Astrocyte (in vitro differentiated cells and primary cell): ENCODE measurements around the gene STK39. TPM values are rescaled to one million over a fixed set of nuclear protein-coding genes. Genes with fewer than 3 reads are reported as not detected.

Experiments used
- DNase-seq: peaks from one replicate; pipeline ENCODE4 v3.0.0-alpha.2; 2010; ENCODE audit warnings: low read depth
- FAIRE-seq: peaks from 2 replicates; lab custom pipeline; 2011; peaks lifted over from hg19 to GRCh38; lab: Jason Lieb, UNC
- H2AFZ ChIP-seq: 2 replicates; pipeline ENCODE4 v1.6.0; 2012; ENCODE audit warnings: low read depth, low read length, inconsistent platforms
- H3K27ac ChIP-seq: 2 replicates; pipeline ENCODE4 v1.5.1; 2011; ENCODE audit warnings: low read depth, low read length, inconsistent platforms
- H3K27me3 ChIP-seq: 2 replicates; pipeline ENCODE4 v1.6.0; 2011; ENCODE audit warnings: low read length, inconsistent platforms; ENCODE audit not compliant: insufficient read depth
- H3K36me3 ChIP-seq: 2 replicates; pipeline ENCODE4 v1.5.1; 2011; ENCODE audit warnings: low read length, inconsistent platforms; ENCODE audit not compliant: insufficient read depth
- H3K4me1 ChIP-seq: 2 replicates; pipeline ENCODE4 v1.5.1; 2011; ENCODE audit warnings: low read length, inconsistent platforms; ENCODE audit not compliant: insufficient read depth
- H3K4me2 ChIP-seq: 2 replicates; pipeline ENCODE4 v1.6.0; 2012; ENCODE audit warnings: low read length, inconsistent platforms
- H3K4me3 ChIP-seq: 2 replicates; pipeline ENCODE4 v1.5.1; 2011; ENCODE audit warnings: low read depth, mild to moderate bottlenecking, low read length, inconsistent platforms; ENCODE audit not compliant: insufficient read depth
- H3K79me2 ChIP-seq: 2 replicates; pipeline ENCODE4 v1.6.0; 2012; ENCODE audit warnings: mild to moderate bottlenecking, low read length, inconsistent platforms; ENCODE audit not compliant: insufficient read depth
- H3K9ac ChIP-seq: 2 replicates; pipeline ENCODE4 v1.6.0; 2012; ENCODE audit warnings: mild to moderate bottlenecking, low read length, inconsistent platforms
- H3K9me3 ChIP-seq: 2 replicates; pipeline ENCODE4 v1.5.1; 2012; ENCODE audit warnings: low read depth, mild to moderate bottlenecking, low read length, inconsistent platforms; ENCODE audit not compliant: insufficient read depth
- H4K20me1 ChIP-seq: 2 replicates; pipeline ENCODE4 v1.6.0; 2012; ENCODE audit warnings: low read length, inconsistent platforms; ENCODE audit not compliant: insufficient read depth
- H3K27ac Mint-ChIP-seq: one replicate; pipeline ENCODE4 v1.8.0; 2021; ENCODE audit warnings: mild to moderate bottlenecking, mixed read lengths; ENCODE audit not compliant: unreplicated experiment
- H3K27me3 Mint-ChIP-seq: one replicate; pipeline ENCODE4 v1.8.0; 2021; ENCODE audit warnings: low read depth, mixed read lengths; ENCODE audit not compliant: unreplicated experiment
- H3K36me3 Mint-ChIP-seq: one replicate; pipeline ENCODE4 v1.8.0; 2021; ENCODE audit warnings: low read depth, mixed read lengths; ENCODE audit not compliant: unreplicated experiment
- H3K4me1 Mint-ChIP-seq: one replicate; pipeline ENCODE4 v1.8.0; 2021; ENCODE audit warnings: low read depth, mixed read lengths; ENCODE audit not compliant: unreplicated experiment
- H3K4me3 Mint-ChIP-seq: one replicate; pipeline ENCODE4 v1.8.0; 2021; ENCODE audit warnings: mild to moderate bottlenecking, moderate library complexity, mixed read lengths; ENCODE audit not compliant: unreplicated experiment
- H3K9me3 Mint-ChIP-seq: one replicate; pipeline ENCODE4 v1.8.0; 2021; ENCODE audit warnings: mild to moderate bottlenecking, mixed read lengths; ENCODE audit not compliant: unreplicated experiment
- CTCF ChIP-seq: IDR thresholded peaks from 2 replicates; pipeline ENCODE4 v1.5.1; 2011; ENCODE audit warnings: low read depth, mild to moderate bottlenecking, inconsistent platforms, low read length, moderate library complexity; ENCODE audit not compliant: insufficient read depth
- EZH2 ChIP-seq: IDR thresholded peaks from 2 replicates; pipeline ENCODE4 v1.6.1; 2012; ENCODE audit warnings: mild to moderate bottlenecking, low read length, inconsistent platforms; ENCODE audit not compliant: insufficient read depth
- total RNA-seq: library from RNA; stranded (reverse); gene quantifications from 2 replicates; pipeline ENCODE4 v1.2.1, GENCODE V29; 2021

Gene STK39
- total RNA-seq, 1 donor from 2014 or later: 23.4 TPM

GRCh38 chr2:168217920-168218319, 29.5 kb downstream of the STK39 start:
- Histone ChIP-seq H3K27ac (no peak overlapping the region), H3K4me3 (no peak overlapping the region), H2AFZ (no peak overlapping the region), H3K4me1 (peaks cover 26% of the 10 kb centered on the region), H3K4me2 (no peak overlapping the region), H3K9ac (no peak overlapping the region), H3K9me3 (no peaks in the 10 kb centered on the region), H3K79me2 (peaks cover 59% of the 10 kb centered on the region), H4K20me1 (peaks cover 15% of the 10 kb centered on the region), H3K27me3 (no peaks in the 10 kb centered on the region), H3K36me3 (no peaks in the 10 kb centered on the region)
- no peak overlapping the region for H3K27ac Mint-ChIP-seq
- FAIRE-seq (no peak), DNase-seq (peak; percentile 71)
- H3K27me3 Mint-ChIP-seq: no peaks in the 10 kb centered on the region
- no peak for TF ChIP-seq EZH2
- TF ChIP-seq CTCF: no peak
- H3K9me3 Mint-ChIP-seq: no peaks in the 10 kb centered on the region
- peaks cover 3% of the 10 kb centered on the region for H3K36me3 Mint-ChIP-seq
- H3K4me3 Mint-ChIP-seq: no peak overlapping the region
- peaks cover 16% of the 10 kb centered on the region for H3K4me1 Mint-ChIP-seq

- Histone ChIP-seq H3K79me2 (peaks cover 65% of the 10 kb centered on the region), H3K27ac (no peak overlapping the region), H4K20me1 (peaks cover 15% of the 10 kb centered on the region), H3K27me3 (no peaks in the 10 kb centered on the region), H3K4me2 (peak overlapping the region; percentile 35), H3K9ac (no peak overlapping the region), H3K9me3 (no peaks in the 10 kb centered on the region), H3K4me3 (no peak overlapping the region), H2AFZ (no peak overlapping the region), H3K36me3 (no peaks in the 10 kb centered on the region), H3K4me1 (peaks cover 39% of the 10 kb centered on the region)
- Mint-ChIP-seq H3K36me3 (peaks cover 3% of the 10 kb centered on the region), H3K9me3 (no peaks in the 10 kb centered on the region), H3K4me3 (no peak overlapping the region), H3K4me1 (peaks cover 25% of the 10 kb centered on the region), H3K27ac (no peak overlapping the region), H3K27me3 (no peaks in the 10 kb centered on the region)
- TF ChIP-seq CTCF: no peak
- no peak for TF ChIP-seq EZH2
- no peak for FAIRE-seq
- DNase-seq: peak; percentile 72
These were observed 30.9 kb downstream of the STK39 start for GRCh38 chr2:168216351-168217005.

- no peak for FAIRE-seq
- no peak overlapping the region for H2AFZ ChIP-seq
- no peak overlapping the region for H3K27ac ChIP-seq
- H3K27me3 ChIP-seq: no peaks in the 10 kb centered on the region
- TF ChIP-seq EZH2: no peak
- no peak for TF ChIP-seq CTCF
- H3K27me3 Mint-ChIP-seq: no peaks in the 10 kb centered on the region
- H3K79me2 ChIP-seq: peaks cover 65% of the 10 kb centered on the region
- H3K4me3 ChIP-seq: no peak overlapping the region
- no peak overlapping the region for H3K27ac Mint-ChIP-seq
- H3K4me1 Mint-ChIP-seq: peaks cover 25% of the 10 kb centered on the region
- H3K9ac ChIP-seq: no peak overlapping the region
- no peaks in the 10 kb centered on the region for H3K36me3 ChIP-seq
- peak; percentile 29 for DNase-seq
- peaks cover 15% of the 10 kb centered on the region for H4K20me1 ChIP-seq
- peaks cover 3% of the 10 kb centered on the region for H3K36me3 Mint-ChIP-seq
- no peaks in the 10 kb centered on the region for H3K9me3 Mint-ChIP-seq
- H3K4me1 ChIP-seq: peaks cover 39% of the 10 kb centered on the region
- no peak overlapping the region for H3K4me3 Mint-ChIP-seq
- H3K4me2 ChIP-seq: peak overlapping the region; percentile 35
- no peaks in the 10 kb centered on the region for H3K9me3 ChIP-seq
These were observed 31.6 kb downstream of the STK39 start for GRCh38 chr2:168215813-168216212.
